HG02840 (cell line): ENCODE results near the gene HOXA7.

Experiments
- ATAC-seq: cut with Tn5 transposase; IDR thresholded peaks from one replicate; pipeline ENCODE4 v1.9.1; 2021; ENCODE audit warnings: mild to moderate bottlenecking, moderate library complexity, moderate number of reproducible peaks; ENCODE audit not compliant: unreplicated experiment, low FRiP score

HOXA7 gene

DNA sequence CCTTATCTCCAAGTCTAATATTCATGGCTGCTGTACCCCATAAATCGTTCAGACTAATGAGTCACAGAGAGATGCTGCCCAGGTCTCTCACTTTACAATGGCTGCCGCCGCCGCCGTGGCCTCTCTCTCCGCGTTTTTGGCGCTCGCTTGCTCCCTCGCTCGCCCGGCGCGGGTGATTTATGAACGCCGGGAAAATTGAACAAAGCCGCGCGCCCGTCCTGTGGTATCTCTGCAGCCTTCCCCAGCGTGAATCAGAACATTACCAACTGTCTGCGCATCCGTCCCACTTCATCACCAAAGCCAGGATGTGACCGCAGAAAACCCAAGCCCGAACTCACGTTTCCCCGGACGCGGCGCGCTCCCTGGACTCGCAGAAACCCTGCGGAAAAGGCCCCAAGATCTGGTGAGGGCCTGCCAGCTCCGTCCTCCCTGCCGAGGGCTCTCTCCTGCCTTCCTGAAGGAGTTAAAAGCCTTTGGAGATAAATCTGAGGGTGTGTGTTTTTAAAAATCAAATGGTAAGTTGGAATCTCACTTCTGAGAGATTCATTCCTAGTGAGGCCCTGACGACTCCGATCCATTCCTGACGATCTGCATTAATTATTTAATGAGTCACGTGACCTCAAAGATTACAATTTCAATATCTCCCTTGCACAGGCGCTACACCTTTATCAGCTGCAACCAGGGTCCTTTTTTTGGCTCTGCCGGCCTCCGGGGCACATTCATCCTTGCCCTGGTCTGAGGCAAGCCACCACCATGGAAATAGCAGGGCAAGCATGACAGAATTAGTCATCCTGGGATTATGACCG lies 32.2 kb downstream of the HOXA7 start:
- ATAC-seq = no peak

DNA sequence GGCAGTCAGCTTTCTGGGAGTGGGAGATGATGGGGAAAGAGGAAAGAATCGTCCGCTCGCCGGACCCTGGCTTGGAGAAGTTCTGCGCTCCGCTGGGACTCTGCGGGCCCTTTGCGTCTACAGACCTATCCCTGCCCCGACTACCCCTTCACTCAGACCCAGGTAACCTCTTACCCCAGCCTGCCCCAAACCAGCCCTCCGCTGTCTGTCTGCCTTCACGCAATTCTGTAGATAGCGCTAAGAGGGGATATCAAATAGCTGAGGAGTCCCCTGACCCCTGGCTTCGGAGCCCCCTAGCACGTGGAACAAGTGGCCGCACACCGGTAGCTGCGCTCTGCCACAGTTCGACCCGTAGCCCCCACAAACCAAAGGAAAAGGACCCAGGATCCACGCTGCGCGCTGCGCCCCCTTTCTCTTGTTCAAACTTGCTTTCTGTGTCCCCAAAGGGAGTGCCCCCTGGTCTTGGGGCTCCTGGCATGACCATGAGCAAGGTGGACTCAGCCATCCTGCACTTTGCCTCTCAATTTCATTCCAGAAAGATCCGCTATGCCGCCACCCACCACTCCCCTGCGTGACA lies 32.9 kb downstream of the HOXA7 start:
- ATAC-seq = no peak

GRCh38 chr7:27123007-27123476 lies 33.4 kb downstream of the HOXA7 start:
- no peak for ATAC-seq

DNA sequence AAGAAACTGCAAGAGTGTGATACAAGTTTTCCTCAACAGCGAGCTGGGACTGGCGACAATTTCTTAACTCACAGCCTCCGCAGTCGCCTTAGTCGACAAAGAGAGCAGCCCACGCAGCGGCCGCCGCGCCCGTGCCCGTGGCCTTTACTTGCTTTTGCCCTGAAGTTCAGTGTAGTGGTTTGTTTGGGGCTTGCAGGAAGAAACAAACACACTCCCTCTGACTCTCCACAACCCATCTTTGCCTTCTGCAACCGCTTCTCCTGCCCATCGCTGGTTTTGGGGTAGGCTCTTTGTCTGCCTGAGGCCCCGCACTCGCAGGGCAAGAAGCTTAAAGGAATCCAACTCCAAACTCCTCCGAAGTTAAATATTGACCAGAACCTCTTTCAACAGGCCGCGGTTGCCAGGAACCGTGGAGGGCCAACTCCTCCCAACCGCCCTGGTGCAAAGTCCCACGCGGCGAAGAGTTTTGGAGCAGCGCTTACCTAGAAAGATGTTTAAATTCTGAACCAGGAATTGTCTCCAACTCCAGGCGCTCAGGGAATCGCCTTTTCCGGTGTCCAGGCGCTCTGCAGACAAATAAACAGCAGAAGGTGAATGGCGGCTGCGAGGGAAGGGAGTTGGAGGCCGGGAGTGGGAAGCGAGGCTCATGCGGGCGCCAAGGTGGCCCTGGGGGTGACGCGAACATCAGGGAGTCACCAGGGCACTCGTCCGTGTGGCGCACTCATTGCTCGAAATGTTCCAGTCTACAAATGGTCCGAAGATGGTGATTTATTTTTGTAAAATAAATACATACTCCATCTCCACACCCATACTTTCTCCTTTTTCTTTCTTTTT lies 34.2 kb downstream of the HOXA7 start:
- no peak for ATAC-seq

GRCh38 chr7:27121684-27122076 lies 34.8 kb downstream of the HOXA7 start:
- no peak for ATAC-seq

GRCh38 chr7:27119412-27119911 lies 37.0 kb downstream of the HOXA7 start:
- ATAC-seq = no peak

DNA sequence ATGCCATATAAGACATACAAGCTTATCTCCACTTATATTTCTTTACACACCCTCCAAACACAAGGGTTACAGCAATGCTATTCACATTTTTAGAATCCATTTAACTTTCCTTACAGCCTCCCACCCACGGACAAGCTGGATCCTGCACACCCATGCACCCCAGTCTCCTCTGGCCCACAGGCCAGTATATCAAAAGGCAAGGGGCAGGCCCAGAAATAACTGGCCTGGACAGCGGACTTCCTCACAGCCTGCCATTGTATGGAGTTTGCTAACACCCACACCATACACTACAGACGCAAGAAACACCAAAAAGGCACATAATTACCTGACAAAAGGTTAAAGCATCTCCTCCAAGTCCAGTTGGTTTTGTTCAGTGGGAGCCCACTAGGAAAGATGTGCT lies 37.9 kb downstream of the HOXA7 start:
- ATAC-seq = no peak

DNA sequence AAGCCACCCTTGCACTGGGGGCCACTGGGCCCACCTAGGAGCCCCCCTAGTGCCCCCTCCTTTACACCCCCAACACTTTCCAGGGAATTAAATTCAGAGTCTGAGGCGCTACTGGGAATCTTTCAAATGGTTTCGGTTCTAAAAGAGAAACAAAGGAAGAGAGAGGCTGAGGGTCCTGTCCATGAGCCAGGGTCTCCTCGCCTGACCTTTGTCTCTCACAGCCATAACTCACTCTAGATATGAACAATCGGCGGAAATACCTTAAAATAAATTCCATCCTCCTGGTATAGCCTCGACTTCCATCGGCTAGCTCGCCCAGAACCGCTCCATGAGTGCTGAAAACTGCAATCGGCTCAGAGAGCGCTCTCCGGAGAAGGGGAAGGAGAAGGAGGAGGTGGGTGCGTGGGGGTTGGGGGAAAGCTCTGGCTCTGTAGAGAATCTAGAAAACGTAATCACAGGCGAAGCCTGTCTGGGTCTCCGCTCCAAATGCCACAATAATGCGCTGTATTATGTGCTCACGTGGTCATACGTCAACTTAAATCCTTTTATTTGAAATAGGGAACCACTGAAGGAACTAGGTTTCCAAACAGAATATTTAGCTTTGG lies 38.5 kb downstream of the HOXA7 start:
- ATAC-seq = no peak

DNA sequence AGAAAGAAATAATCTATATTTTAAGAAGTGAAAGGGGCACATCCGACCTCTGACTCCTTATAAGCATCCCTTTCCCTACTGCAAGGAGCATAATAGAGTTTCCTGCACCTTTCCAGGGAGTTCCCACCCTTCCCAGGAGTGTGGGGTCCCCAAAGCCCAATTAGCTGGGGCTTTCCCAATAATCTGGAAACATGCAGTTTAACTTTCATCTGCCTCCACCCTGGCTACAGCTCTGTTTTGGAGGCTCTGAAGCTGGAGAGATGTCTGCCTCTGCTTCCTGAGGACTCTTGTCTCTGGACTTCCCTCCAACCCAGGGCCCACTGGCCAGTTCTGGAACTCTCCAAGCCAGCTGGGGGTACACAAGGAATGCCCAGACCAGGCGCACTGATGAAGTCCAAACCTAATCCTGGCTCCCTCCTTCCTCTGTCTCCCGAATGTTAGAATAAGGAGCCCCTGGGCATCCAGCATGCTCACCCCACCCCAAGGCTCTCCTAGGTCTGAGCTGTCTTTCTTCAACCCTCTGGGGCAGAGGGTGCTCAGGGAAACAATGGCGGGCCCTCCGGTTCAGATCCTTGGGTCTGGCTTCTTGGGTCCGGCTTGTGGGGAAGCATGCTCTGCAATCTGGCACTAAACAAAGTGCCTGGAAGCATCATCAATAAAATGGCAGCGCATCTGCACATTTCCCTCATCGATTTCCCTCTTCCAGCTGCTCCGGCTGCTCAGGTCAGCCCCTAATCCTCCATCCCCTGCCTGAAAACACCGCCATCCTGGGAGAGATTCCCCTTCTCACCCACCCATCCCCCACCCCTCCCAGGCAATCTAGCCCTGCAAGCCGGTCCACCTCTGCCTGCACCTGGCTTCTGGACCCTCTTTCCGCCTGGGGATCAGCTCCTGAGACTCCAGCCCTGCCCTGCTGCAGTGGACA lies 39.3 kb downstream of the HOXA7 start:
- no peak for ATAC-seq

DNA sequence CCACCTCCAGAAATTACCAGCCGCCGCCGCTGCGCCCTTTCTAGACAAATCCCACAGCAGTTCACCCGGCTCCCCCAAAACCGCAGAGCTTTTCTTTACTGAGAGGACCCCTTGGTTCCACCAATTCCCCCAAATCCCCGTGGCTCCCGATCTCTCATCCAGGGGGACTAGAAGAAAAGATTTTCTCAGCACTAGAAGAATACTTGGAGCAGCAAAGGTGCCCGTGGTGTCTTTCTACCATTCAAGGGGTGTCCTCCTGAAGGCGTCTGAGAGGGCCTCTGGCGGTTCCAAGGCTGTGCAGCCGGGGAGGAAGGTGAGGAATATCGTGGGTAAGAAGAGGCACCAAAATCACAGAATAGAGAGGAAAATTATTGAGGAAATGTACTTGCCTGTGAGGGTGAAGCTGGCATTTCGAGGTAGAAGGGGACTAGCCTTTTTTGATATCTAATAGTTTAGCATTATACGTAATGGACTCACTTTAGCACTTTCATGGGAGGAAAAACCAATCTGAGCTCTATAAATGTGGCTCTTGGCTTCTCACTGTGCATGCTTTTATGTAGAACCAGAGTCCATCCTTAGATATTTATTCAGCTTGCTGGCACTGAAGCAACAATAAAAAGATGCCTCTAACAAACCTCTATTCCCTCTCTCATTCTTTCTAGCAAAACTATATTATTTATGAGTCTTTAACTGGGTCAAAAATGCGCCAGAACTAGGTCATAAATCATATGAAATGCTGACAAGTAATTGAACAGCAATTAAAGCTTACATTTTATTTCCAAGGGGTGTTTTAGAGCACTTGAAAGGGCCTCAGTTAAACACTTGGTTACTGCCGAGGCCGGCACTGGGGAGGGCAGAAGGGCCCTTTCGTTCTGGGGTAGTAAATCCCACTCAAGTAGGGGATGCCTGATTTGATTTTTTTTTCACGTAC lies 40.2 kb downstream of the HOXA7 start:
- ATAC-seq = no peak

- ATAC-seq = no peak
Measured at GRCh38 chr7:27115221-27116026, 41.1 kb downstream of the HOXA7 start.

GRCh38 chr7:27114881-27115220 lies 41.6 kb downstream of the HOXA7 start:
- no peak for ATAC-seq

GRCh38 chr7:27113991-27114769 lies 42.3 kb downstream of the HOXA7 start:
- ATAC-seq = no peak

GRCh38 chr7:27112955-27113949 lies 43.2 kb downstream of the HOXA7 start:
- ATAC-seq = no peak

DNA sequence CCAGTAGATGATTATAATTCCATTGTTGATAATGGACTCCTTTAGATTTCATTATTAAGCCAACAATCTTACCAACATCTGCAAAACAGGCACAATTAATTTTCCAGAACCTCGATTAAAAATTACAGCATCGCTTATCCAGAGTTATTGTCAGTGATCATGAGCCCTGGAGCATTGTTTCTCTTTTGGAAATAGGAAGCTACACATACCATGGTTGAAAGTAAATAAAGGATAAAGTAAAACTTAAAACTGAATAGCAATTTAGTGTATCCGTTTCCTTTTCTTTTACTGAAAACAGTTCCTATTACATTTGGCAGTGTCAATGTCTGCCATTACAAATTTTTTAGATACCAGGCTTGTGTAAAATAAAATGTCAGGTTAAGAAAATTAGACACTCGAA lies 44.1 kb downstream of the HOXA7 start:
- ATAC-seq = no peak

GRCh38 chr7:27111751-27112277 lies 44.7 kb downstream of the HOXA7 start:
- ATAC-seq = no peak
